GM18502 (cell line): ENCODE results near the gene GPC5.
"Not testable (repeated sequence)": the region's sequence is repeated elsewhere in the genome, so short reads cannot be mapped to it uniquely, and the experiment has no call there.

Source experiments
- ATAC-seq: cut with Tn5 transposase; IDR thresholded peaks from one replicate; pipeline ENCODE4 v1.9.1; 2021; ENCODE audit warnings: mild to moderate bottlenecking; ENCODE audit not compliant: unreplicated experiment, poor library complexity

The GPC5 gene

DNA sequence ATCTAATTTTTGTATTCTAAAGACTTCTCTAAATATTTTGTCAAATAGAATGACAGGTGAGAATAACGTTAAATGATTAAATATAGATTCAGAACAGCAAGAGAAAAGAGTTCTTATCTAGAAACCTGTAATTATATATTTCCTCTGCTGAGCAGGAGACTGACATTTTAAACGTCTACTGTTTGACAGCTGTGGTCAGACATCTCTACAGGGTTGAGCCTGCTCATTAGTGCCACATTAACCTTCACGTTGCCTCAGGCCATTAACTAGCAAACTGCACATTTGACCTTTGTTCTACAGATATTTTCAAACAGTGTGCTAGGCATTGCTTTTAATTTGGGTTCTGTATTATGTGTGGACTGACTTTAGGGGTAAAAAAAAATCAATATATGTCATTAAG lies 347.5 kb downstream of the GPC5 start:
- ATAC-seq = no peak

DNA sequence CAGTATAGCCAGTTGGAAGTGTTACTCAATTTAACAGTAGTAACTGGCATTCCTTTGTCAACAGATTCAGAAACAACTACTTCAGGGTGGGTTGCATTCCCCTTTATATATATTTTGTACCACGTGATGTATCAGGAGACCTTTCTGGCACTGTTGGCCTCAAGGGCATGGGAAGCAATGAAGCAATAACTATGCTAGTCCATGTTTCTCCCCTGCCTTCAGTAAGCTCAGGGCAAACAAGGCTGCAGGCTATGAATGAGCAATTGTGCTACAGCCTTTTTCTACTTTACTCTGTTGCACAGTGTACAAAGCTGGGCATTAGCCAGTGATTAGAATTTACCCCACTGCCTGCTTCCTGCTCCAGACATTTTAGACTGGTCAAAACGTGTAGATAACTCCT lies 348.8 kb downstream of the GPC5 start:
- ATAC-seq = no peak

DNA sequence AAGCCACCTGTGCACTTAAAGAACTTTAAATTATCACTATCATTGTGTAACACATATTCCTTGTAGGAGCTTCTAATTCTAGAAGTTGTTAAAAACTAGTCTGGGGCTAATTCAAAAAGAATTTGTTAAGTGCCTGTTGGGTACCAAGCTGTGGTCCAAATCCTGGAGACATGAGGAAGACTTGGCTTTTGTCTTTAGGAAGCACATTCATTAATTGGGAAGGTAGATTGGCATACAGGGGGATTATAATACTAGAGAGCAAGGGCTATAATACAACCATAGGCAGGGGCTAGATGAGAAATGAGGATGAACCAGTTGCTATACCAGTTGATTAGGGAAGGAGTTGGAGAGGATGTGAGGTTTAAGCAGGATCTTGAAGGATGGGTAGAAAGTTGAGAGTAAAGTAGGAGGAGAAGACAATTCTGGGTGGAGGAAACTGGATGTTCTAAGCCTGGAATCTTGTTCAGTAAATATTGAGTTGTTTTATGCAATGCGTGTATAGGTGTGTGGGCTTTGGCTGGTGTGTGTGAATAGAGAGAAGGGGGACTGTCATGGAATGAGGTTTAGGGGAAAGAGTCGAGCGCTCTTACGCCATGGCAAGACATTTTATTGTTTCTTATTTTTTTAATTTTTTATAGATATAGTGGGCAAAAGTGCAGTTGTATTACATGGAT lies 350.1 kb downstream of the GPC5 start:
- no peak for ATAC-seq

DNA sequence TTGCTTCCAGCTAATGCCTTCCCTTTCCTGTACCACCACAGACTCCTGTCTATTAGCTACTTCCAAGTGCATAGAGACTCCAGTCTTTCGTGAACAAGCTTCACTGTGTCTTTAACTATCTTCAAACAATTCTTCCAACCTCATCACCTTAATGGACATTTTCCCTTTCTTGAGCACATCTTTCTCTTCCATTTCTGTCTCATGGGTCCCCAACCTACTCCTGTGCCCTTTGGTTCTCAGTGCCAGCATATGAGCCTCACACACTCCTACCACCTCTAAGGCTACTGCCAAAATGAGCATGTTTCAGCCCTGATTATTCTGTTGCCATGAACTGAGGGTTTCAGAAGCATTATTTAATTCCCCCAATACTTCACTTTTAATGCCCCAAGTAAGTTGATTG lies 360.3 kb downstream of the GPC5 start:
- no peak for ATAC-seq

DNA sequence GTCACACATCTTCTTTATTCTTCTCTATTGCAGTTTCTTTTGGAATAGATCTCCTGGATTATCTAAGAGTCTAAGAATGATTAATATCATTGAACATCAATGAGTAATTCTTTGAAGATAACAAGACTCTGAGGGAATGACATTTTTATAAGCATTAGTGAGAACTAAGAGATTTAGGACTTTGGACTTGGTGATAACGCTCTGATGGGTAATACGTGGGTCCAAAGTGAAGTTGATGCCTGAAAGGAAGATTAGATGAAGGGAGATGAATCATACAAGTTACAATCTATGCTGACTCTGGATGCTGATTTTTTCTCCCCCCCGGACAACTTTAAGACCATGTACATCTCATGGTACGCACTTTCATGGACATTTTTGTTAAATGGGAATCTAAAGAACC lies 364.5 kb downstream of the GPC5 start:
- ATAC-seq = no peak

DNA sequence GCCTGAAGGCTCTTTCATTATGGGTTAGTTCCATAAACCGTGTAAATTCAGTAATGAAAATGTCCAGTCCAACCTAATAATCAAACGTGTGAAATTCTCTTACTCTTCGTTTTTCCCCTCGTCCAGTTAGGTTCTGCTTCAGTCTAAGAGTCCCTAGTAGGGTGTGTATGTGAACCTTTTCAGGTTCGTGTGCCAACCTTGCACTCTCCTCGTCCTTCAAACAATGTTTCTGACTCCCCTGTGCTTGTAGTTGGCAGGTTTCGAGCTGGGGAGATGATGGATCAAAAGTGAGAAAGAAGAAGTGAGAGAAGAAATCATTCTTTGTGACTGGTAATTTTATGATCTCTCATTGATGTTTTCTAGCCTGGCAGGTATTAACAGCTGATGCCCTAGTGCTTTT lies 366.1 kb downstream of the GPC5 start:
- ATAC-seq = no peak

DNA sequence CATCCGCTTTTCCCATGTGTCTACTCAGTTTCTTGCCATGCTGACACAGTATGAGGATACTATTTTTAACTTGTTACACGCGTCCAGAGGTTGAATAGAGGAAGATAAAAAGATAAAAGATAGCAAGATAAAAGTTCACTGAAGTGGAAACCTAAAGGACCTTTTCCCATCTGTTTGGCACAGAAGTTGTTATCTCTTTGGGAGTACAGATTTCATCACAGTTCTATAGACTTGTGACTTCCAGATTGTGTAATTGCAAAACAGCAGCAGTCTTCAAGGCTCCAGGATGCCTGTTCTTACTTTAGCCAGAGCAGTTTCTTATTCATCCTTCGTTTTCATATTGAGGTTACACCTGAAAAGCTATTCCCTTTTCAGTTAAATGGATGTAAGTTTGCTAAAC lies 369.2 kb downstream of the GPC5 start:
- ATAC-seq = no peak

DNA sequence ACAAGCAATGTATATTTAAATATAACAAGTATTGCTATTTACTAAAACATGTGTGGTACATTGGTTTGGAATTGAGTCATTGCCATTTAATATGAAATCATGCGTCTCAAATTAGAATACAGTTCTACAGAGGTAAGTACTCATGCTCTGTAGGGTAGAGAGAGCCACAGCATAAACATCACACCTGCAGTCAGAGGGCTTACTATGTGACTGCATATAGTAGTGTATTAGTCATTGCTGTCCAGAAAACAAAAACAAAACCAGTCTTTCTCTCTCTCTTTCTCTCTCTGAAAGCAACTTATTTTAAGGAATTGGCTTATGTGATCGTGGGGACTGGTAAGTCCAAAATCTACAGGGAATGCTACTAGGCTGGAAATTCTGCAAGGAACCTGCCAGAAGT lies 370.3 kb downstream of the GPC5 start:
- no peak for ATAC-seq

DNA sequence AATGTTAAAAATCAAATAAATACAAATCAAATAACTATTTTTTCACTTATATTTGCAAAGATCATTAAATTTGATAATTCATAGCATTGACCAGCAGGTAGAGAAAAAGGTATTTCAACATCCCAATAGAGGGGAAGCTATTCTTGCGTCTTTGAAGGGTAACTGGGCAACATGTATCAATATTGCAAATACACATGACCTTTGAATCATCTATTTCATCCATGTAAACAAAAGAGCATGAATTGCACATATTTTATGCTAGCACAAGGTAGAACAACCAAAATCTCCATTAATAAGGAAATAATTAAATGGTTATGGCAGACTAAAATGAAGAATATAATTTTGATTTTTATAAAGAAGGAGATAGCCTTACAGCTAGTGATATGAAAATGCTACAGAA lies 372.8 kb downstream of the GPC5 start:
- no peak for ATAC-seq

DNA sequence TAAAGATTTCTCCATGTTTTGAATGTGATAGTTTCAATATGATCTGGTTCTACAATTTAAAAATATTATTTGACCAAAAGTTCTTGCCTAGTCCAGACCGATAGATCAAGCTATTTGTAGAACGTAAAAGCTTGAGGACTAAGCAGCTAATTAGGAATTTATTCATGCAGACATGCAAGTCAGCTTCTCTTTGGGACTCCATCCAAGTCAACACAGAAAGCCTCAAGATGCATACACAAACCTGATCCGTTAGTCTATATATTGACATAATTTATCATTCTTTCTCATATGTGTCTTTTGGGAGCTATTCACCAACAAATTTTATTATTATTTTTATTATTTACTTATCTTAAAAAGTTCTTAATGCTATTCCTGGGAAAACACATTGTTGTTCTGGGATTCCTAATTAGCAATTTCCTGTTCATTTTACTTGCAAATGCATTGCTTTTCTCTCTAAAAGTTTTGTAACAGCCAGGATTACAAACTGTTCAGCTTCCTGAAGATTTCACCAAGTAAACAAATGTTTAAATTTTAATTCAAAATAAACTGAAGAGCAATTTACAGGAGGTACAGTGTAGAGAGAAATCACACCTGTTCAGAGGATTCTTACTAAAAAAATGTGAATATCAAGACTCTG lies 375.3 kb downstream of the GPC5 start:
- ATAC-seq = no peak

DNA sequence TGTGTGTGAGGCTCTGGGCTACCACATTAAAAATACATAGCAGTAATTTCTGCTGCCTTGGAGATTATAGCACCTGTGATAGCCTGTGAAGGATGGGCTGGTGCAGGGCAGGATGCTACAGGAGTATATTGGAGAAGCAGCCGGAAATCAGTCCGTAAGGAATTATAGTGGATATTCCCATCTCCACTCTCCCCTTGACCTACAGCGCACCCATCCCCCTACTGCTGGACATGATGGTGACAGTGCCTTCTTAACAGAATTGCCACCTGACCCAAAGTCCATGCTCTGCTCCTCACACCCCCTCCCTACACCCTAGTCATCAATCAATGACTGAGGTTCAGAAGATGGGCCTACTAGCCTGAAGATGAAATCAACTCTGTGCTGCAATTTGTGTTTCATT lies 376.0 kb downstream of the GPC5 start:
- no peak for ATAC-seq

DNA sequence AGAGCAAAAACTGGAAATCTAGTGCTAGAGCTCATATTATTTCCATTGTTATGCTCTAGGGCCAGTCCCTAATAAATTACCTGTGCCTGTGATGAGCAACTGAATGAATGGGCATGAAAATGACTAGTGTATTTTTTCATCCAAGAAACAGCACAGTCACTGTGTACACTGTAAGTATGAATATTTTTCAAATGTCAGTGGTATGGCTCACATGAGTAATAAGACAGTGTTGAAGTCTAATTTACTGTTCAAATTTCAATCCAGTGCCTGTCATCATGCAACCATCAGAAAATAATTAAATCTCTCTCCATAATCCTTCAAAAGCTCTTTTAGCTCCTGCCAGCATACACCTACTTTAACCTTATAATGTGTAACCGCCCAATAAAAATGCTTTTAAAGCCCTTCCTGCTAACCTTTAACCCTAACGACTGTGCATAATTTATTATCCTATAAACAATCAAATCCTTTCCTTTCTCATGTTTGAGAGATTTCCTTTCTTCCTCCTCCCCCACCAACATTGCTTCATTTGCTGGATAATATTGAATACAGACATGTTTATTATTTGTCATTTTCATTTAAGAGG lies 378.3 kb downstream of the GPC5 start:
- ATAC-seq = no peak

DNA sequence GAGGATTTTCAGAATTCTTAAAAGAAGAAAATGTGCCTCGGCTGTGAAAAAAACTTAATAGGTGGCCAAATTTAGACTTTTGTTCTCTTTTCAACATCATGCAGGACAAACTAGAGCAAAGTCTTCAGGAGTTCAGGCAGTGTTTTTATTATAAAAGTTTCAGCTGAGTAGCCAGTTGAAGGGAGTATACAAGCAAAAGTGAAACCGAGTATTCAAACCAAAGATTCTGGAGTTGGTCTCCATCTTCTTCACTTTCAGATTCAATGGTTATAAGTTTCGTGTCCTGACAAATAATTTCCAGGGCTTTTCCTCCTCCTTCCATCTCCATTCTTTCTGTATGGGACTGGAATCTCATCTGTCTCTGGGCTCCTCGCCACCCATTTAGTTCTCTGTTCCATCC lies 379.7 kb downstream of the GPC5 start:
- no peak for ATAC-seq

DNA sequence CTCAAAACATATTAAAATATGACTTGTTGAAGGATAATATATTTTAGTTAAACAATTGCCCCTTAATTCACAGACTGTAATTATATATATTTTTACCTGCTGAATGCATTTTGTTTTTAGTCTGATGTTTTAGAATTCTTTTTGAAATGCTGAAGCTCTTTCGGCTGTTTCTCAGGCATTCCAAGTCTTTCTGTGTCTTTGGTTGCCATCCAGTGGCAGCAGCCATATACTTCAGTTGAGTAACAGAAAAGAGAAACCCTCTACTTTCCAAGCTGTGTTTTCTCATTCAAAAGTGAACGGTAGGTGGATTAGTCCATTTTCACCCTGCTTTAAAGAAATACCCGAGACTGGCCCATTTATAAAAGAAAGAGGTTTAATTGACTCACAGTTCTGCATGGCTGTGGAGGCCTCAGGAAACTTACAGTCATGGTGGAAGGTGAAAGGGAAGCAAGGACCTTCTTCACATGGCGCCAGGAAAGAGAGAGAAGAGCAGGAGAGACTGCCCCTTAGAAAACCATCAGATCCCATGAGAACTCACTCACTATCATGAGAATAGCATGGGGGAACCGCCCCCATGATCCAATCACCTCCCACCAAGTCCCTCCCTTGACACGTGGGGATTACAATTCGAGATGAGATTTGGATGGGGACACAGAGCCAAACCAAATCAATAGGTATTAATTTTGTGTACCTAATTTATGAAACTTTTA lies 383.7 kb downstream of the GPC5 start:
- not testable (repeated sequence) for ATAC-seq

DNA sequence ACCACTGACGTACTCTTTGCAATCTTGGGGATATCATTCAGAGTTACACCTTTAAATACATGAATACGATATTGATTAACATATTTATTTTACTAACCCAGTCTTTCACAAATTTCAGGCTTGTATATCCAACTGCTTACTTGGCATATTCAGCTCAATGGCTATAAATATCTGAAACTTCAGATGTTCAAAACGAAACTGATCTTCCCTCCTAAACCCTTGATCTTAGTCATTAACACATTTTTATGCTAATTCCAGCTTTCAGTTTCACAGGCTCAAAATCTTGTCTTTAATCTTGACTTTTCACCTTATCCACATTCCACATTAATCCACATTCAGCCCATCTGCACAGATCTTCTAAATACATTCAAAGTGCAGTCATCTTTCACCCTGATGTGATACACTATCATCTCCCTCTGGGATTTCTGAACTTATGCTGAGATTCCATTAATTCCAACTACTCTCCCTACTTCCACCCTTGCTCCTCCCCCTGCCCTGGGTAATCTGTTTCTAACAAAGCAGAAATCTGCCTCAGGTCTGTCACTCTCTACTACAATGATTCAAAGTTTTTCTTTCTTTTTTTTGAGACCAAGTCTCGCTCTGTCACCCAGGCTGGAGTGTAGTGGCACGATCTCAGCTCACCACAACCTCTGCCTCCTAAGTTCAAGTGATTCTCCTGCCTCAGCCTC lies 387.2 kb downstream of the GPC5 start:
- peak; percentile 93 for ATAC-seq

DNA sequence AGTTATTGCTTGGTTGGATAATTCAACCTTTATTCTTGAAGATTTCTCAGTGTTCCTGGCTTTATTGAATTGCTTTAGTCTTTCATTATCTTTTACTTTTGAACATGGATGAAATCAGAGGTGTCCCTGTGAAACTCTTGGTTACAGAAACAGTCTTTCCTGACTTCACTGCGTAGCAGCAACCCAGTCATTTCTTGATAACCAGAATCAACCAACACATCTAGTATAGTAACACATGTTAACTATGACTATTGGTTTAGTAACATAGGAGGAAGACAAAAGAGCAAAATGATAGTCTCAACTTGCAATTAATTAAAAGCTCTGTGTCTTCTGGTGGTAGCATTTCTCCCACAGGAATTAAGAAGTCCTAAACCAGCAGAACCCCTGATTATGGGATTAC lies 393.6 kb downstream of the GPC5 start:
- no peak for ATAC-seq

DNA sequence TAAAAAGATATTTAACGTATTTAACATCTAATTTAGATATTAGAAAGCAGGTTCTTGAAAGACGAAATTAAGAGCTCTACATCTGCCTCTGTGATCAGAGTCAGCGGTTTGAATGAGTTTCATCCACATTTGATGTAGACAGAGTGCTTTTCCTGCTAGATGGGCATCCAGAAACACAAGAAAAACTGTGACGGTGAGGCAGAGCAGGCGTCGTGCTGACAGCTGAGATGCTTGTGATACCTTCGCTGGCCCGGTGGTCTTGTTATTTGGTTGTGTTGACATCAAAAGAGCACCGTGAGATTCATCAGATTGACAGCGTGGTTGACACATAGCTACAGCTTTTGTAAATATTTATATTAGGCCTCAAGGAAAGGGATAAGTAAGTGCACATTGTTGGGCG lies 399.1 kb downstream of the GPC5 start:
- ATAC-seq = no peak

DNA sequence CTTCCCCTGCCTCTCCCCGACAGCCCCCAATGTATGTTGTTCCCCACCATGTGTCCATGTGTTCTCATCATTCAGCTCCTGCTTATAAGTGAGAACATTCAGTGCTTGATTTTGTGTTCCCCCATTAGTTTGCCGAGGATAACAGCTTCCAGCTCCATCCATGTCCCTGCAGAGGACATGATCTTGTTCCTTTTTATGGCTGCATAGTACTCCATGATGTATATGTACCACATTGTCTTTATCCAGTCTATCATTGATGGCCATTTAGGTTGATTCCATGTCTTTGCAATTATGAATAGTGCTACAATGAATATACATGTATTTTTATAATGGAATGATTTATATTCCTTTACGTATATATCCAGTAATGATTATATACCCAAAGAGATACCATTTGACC lies 399.9 kb downstream of the GPC5 start:
- not testable (repeated sequence) for ATAC-seq

DNA sequence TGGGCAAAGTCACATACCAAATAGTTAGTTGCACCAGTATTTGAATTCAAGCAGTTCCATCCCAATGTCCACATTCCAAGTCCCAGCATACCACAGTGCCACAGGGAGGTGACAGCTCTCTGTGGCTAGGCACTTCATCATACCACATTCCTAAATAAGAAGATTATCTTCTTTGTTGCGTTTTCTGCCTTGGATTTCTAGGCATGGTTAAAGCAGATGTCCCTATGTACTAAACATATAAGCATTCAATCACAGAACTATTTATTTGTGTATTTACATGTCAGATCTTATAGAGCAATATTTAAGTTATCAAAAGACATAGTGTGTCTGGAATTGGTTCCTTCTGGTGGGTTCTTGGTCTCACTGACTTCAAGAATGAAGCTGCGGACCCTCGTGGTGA lies 403.4 kb downstream of the GPC5 start:
- not testable (repeated sequence) for ATAC-seq

DNA sequence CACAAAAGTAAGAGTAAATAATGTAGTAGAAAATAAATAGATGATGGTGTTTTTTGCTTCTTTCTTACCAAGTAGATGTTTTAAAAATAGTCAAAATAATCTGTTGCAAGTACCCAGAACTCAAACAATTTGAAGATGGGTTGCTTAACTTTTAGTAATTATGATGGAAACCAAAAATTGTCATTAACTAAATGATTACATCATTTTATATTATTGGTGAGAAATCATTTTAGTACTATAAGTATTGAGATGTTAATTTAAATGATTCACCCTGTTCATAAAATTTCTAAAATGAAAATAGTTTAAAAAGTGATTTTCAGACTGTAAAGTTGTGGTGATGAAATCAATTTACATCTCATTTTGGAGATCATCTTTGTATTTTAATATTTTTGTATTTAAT lies 404.5 kb downstream of the GPC5 start:
- no peak for ATAC-seq

DNA sequence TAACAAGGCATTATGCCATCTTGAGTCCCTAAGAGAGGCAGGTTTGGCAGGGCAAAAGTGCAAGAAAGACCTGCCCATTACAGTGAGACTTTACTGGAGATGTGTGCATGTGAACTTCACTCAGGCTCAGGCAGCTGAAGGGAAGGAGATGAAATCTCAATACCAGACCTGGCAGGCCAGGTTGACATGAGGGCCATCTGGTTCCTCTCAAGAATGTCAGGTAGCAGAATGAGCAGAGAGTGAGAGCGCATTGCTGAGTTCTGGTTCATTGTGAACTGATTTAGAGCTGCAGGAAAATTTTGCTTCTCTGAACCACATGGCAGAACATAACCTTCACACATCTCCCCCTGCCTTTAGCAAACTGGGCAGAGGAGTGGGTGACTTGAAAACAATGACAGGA lies 406.3 kb downstream of the GPC5 start:
- no peak for ATAC-seq
